OCI-LY3 (cell line): Measurements from ENCODE around the gene TMEM14B.
"Not testable (repeated sequence)": the region's sequence is repeated elsewhere in the genome, so short reads cannot be mapped to it uniquely, and the experiment has no call there.

Source experiments
- H2AFZ ChIP-seq: fragments of 200-600, 300-600 bp; shearing (Covaris generic); 2 replicates; pipeline ENCODE4 v1.6.0; 2014; ENCODE audit warnings: antibody characterized with exemption, low read depth, low read length
- H3K27ac ChIP-seq: fragments of 200-600, 300-600 bp; sonication (generic); 2 replicates; pipeline ENCODE4 v1.5.1; 2014; ENCODE audit warnings: mild to moderate bottlenecking, low read length, moderate library complexity, mixed read lengths
- H3K27me3 ChIP-seq: fragments of 200-600, 300-600 bp; sonication (generic); 2 replicates; pipeline ENCODE4 v1.6.1; 2014; ENCODE audit warnings: low read depth, low read length, mixed read lengths
- H3K36me3 ChIP-seq: fragments of 200-600, 300-600 bp; sonication (generic); replicated peaks from 2 replicates; pipeline ENCODE3; 2014; ENCODE audit warnings: low read depth, low read length, mixed read lengths
- H3K4me1 ChIP-seq: fragments of 300-600, 200-600 bp; sonication (generic); 2 replicates; pipeline ENCODE4 v1.6.1; 2014; ENCODE audit warnings: low read length, mixed read lengths
- H3K4me2 ChIP-seq: fragments of 200-600, 300-600 bp; sonication (generic); 2 replicates; pipeline ENCODE4 v1.6.1; 2014; ENCODE audit warnings: low read length, mixed read lengths
- H3K4me3 ChIP-seq: fragments of 300-600, 200-600 bp; sonication (generic); 2 replicates; pipeline ENCODE4 v1.5.1; 2014; ENCODE audit warnings: antibody characterized with exemption, mild to moderate bottlenecking, low read length, moderate library complexity
- H3K79me2 ChIP-seq: fragments of 300-600, 200-600 bp; shearing (Covaris generic); 2 replicates; pipeline ENCODE4 v1.6.1; 2014; ENCODE audit warnings: mild to moderate bottlenecking, low read length, mixed read lengths
- H3K9ac ChIP-seq: fragments of 300-600, 200-600 bp; shearing (Covaris generic); 2 replicates; pipeline ENCODE4 v1.6.0; 2014; ENCODE audit warnings: mild to moderate bottlenecking, low read length, moderate library complexity
- H3K9me3 ChIP-seq: fragments of 200-600, 300-600 bp; shearing (Covaris generic); 2 replicates; pipeline ENCODE4 v1.6.1; 2014; ENCODE audit warnings: low read length, mixed read lengths; ENCODE audit not compliant: insufficient read depth
- H4K20me1 ChIP-seq: fragments of 200-600, 300-600 bp; sonication (generic); 2 replicates; pipeline ENCODE4 v1.6.1; 2016; ENCODE audit warnings: low read length, mixed read lengths; ENCODE audit not compliant: insufficient read depth
- CTCF ChIP-seq: fragments of 200-600, 300-600 bp; sonication (generic); IDR thresholded peaks from 2 replicates; pipeline ENCODE4 v1.5.1; 2014; ENCODE audit warnings: antibody characterized with exemption, low read length, low read depth
- EZH2phosphoT487 ChIP-seq: fragments of 200-600 bp; shearing (Covaris generic); IDR thresholded peaks from 2 replicates; pipeline ENCODE4 v1.6.1; 2018; ENCODE audit warnings: antibody characterized with exemption, mixed run types, low read depth

The TMEM14B gene

GRCh38 chr6:10746915-10747250 lies 722 bp upstream of the TMEM14B start:
- H3K9me3 ChIP-seq, result no peaks in the 10 kb centered on the region
- peaks cover 24% of the 10 kb centered on the region for H3K79me2 ChIP-seq

GRCh38 chr6:10749734-10750133 lies 2.1 kb downstream of the TMEM14B start:
- H3K4me3 ChIP-seq, result no peak overlapping the region
- no peak overlapping the region for H3K27ac ChIP-seq
- H3K4me1 ChIP-seq, result peaks cover 11% of the 10 kb centered on the region; the same call in 1 of the 2 replicates
- H4K20me1 ChIP-seq, result no peaks in the 10 kb centered on the region
- H2AFZ ChIP-seq, result no peak overlapping the region
- no peaks in the 10 kb centered on the region for H3K9me3 ChIP-seq
- peaks cover 24% of the 10 kb centered on the region for H3K79me2 ChIP-seq
- no peaks in the 10 kb centered on the region for H3K27me3 ChIP-seq
- no peak for TF ChIP-seq CTCF
- TF ChIP-seq EZH2phosphoT487, result no peak
- H3K4me2 ChIP-seq, result no peak overlapping the region
- no peak overlapping the region for H3K9ac ChIP-seq
- no peaks in the 10 kb centered on the region for H3K36me3 ChIP-seq

More at GRCh38 chr6:10746915-10747250, 722 bp upstream of the TMEM14B start:
- H3K4me3 ChIP-seq, result peak overlapping the region; percentile 86
- no peak for TF ChIP-seq EZH2phosphoT487
- TF ChIP-seq CTCF, result no peak
- no peak overlapping the region for H3K27ac ChIP-seq
- H3K27me3 ChIP-seq, result no peaks in the 10 kb centered on the region
- H4K20me1 ChIP-seq, result no peaks in the 10 kb centered on the region
- peak overlapping the region; percentile 43; the same call in 1 of the 2 replicates for H2AFZ ChIP-seq
- no peaks in the 10 kb centered on the region for H3K36me3 ChIP-seq
- peaks cover 11% of the 10 kb centered on the region; the same call in 1 of the 2 replicates for H3K4me1 ChIP-seq
- peak overlapping the region; percentile 74 for H3K9ac ChIP-seq
- H3K4me2 ChIP-seq, result peak overlapping the region; percentile 68

- peaks cover 11% of the 10 kb centered on the region; the same call in 1 of the 2 replicates for H3K4me1 ChIP-seq
- not testable (repeated sequence) for H2AFZ ChIP-seq, H3K27me3 ChIP-seq, H3K9ac ChIP-seq, H3K9me3 ChIP-seq, H3K27ac ChIP-seq, H3K4me2 ChIP-seq, H3K4me3 ChIP-seq, H3K36me3 ChIP-seq, H4K20me1 ChIP-seq
- peaks cover 24% of the 10 kb centered on the region for H3K79me2 ChIP-seq
Observed at GRCh38 chr6:10750568-10750967, 3.0 kb downstream of the TMEM14B start.

- H3K27ac ChIP-seq, H3K27me3 ChIP-seq, H3K4me3 ChIP-seq, H3K4me1 ChIP-seq, H3K36me3 ChIP-seq, H3K9me3 ChIP-seq, H3K4me2 ChIP-seq, H3K9ac ChIP-seq, H4K20me1 ChIP-seq, H2AFZ ChIP-seq: not testable (repeated sequence)
- peaks cover 24% of the 10 kb centered on the region for H3K79me2 ChIP-seq
Observed at GRCh38 chr6:10751757-10752156, 4.2 kb downstream of the TMEM14B start.

- Histone ChIP-seq H3K36me3 (peaks cover 2% of the 10 kb centered on the region), H3K4me2 (no peak overlapping the region), H3K9me3 (no peaks in the 10 kb centered on the region), H3K79me2 (no peaks in the 10 kb centered on the region; the same call in 1 of the 2 replicates), H4K20me1 (no peaks in the 10 kb centered on the region), H3K4me3 (no peak overlapping the region), H2AFZ (no peak overlapping the region), H3K9ac (no peak overlapping the region), H3K27ac (no peak overlapping the region), H3K27me3 (no peaks in the 10 kb centered on the region), H3K4me1 (no peaks in the 10 kb centered on the region)
- TF ChIP-seq CTCF (no peak), EZH2phosphoT487 (no peak)
Observed at GRCh38 chr6:10756085-10756484, 8.5 kb downstream of the TMEM14B start.
